Astrocyte (in vitro differentiated cells and primary cell): ENCODE data around the gene TRIP13.

ENCODE experiments used
- EZH2 ChIP-seq: IDR thresholded peaks from 2 replicates; pipeline ENCODE4 v1.6.1; 2012; ENCODE audit warnings: mild to moderate bottlenecking, low read length, inconsistent platforms; ENCODE audit not compliant: insufficient read depth
- TF ChIP-seq, protein P1 (sequence below): IDR thresholded peaks from 2 replicates; pipeline ENCODE4 v1.5.1; 2011; ENCODE audit warnings: low read depth, mild to moderate bottlenecking, inconsistent platforms, low read length, moderate library complexity; ENCODE audit not compliant: insufficient read depth

GRCh38 chr5:916441-917293 lies 24.0 kb downstream of the TRIP13 start:
- TF ChIP-seq, protein P1, sequence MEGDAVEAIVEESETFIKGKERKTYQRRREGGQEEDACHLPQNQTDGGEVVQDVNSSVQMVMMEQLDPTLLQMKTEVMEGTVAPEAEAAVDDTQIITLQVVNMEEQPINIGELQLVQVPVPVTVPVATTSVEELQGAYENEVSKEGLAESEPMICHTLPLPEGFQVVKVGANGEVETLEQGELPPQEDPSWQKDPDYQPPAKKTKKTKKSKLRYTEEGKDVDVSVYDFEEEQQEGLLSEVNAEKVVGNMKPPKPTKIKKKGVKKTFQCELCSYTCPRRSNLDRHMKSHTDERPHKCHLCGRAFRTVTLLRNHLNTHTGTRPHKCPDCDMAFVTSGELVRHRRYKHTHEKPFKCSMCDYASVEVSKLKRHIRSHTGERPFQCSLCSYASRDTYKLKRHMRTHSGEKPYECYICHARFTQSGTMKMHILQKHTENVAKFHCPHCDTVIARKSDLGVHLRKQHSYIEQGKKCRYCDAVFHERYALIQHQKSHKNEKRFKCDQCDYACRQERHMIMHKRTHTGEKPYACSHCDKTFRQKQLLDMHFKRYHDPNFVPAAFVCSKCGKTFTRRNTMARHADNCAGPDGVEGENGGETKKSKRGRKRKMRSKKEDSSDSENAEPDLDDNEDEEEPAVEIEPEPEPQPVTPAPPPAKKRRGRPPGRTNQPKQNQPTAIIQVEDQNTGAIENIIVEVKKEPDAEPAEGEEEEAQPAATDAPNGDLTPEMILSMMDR, result no peak
- no peak for TF ChIP-seq EZH2
